Kidney (tissue), 14 donors: Measurements from ENCODE around the gene CRNKL1. TPM values are rescaled to one million over a fixed set of nuclear protein-coding genes. Genes with fewer than 3 reads are reported as not detected.

ENCODE experiments used
- DNase-seq, 5 donors: peaks; one replicate each; pipeline ENCODE4 v3.0.0-alpha.2; 2013 to 2020
- FAIRE-seq: peaks from 2 replicates; lab custom pipeline; 2012; peaks lifted over from hg19 to GRCh38; lab: Jason Lieb, UNC
- H3K27ac ChIP-seq, 2 donors: one replicate each; pipeline ENCODE4 v1.7.0; 2013; ENCODE audit warnings: low read depth in 2 of 2, low read length in 2 of 2, inconsistent platforms in 1 of 2
- H3K27me3 ChIP-seq: one replicate; pipeline ENCODE4 v1.7.1; 2013; ENCODE audit warnings: low read length, inconsistent platforms; ENCODE audit not compliant: control insufficient read depth, insufficient read depth
- H3K36me3 ChIP-seq, 3 donors: one replicate each; pipeline versions ENCODE4 v1.7.0 to v1.7.1; 2013; ENCODE audit warnings: low read length in 3 of 3, control low read depth in 1 of 3, inconsistent platforms in 1 of 3; ENCODE audit not compliant: insufficient read depth in 3 of 3, control insufficient read depth in 2 of 3
- H3K4me1 ChIP-seq, 3 donors: one replicate each; pipeline versions ENCODE4 v1.7.0 to v1.7.1; 2013; ENCODE audit warnings: low read length in 3 of 3, inconsistent platforms in 1 of 3, low read depth in 1 of 3; ENCODE audit not compliant: control insufficient read depth in 2 of 3, insufficient read depth in 2 of 3
- H3K4me3 ChIP-seq, 3 donors: one replicate each; pipeline versions ENCODE4 v1.7.0 to v1.8.1; 2013; ENCODE audit warnings: low read length in 3 of 3, control low read depth in 1 of 3, inconsistent platforms in 1 of 3
- H3K9ac ChIP-seq, 3 donors: one replicate each; pipeline versions ENCODE4 v1.7.0 to v1.7.1; 2013; ENCODE audit warnings: low read length in 3 of 3, control low read depth in 1 of 3, inconsistent platforms in 1 of 3
- H3K9me3 ChIP-seq, 3 donors: one replicate each; pipeline versions ENCODE4 v1.7.0 to v1.7.1; 2013; ENCODE audit warnings: low read length in 3 of 3, control low read depth in 1 of 3, inconsistent platforms in 1 of 3; ENCODE audit not compliant: control insufficient read depth in 2 of 3, insufficient read depth in 1 of 3
- CTCF ChIP-seq: IDR thresholded peaks from 3 replicates; pipeline ENCODE4 v1.5.1; 2012; ENCODE audit warnings: mild to moderate bottlenecking, moderate library complexity, borderline replicate concordance; ENCODE audit not compliant: insufficient read depth; ENCODE audit errors: extremely low read depth
- intact Hi-C: fragments of 100-400 bp; cut with DNase I; formaldehyde crosslinking; loops from one replicate; pipeline ENCODE4 v1.11.1; 2022
- polyA plus RNA-seq: library from polyadenylated mRNA; stranded (reverse); fragments of 350-450 nt; fragmentation: Illumina TruSeq; extraction: RNeasy Lipid Tissue Mini Kit (QIAGEN cat#74804); gene quantifications from one replicate; pipeline ENCODE4 v1.2.3, GENCODE V29; 2014; ENCODE audit warnings: low read depth, low replicate concordance; ENCODE audit not compliant: insufficient read depth
- total RNA-seq: library from RNA; stranded (reverse); fragmentation: NEBNext Ultra II Directional; extraction: Animal tissue kit (Norgen Biotek cat#: 25700); gene quantifications from one replicate; pipeline ENCODE4 v1.2.1, GENCODE V29; 2021
- donor health status: control.
- donor health status: control.
- donor health status: control.
- donor health status: control.
- donor health status: control.
- donor health status: DM: yes; HTN: yes; CAD: no.
- donor health status: Normal renal cell carcinoma (clear cell type).

CRNKL1 gene
- total and polyA plus RNA-seq, 2 donors from 2014 or later, result 18.3 to 20.8 TPM

GRCh38 chr20:20003031-20003954 is 49.0 kb downstream of the CRNKL1 start:
- Histone ChIP-seq H3K27ac (peak overlapping the region; percentile 29 to 69), H3K4me1 (peaks cover 8 to 30% (median 21%) of the 10 kb centered on the region in 3 donors), H3K4me3 (peak overlapping the region in 2 of 3 donors; percentile 10 to 52), H3K36me3 (peaks cover 0 to 33% (median 10%) of the 10 kb centered on the region in 3 donors), H3K9ac (peak overlapping the region in 1 of 3 donors; percentile 48), H3K27me3 (no peaks in the 10 kb centered on the region), H3K9me3 (no peaks in the 10 kb centered on the region)
- FAIRE-seq (no peak), DNase-seq (peak in 3 of 5 donors; percentile 26 to 76 (median 62))
- intact Hi-C loops, result no loop called here
- no peak for TF ChIP-seq CTCF

- intact Hi-C loops, result no loop called here
- peaks cover 8 to 30% (median 21%) of the 10 kb centered on the region in 3 donors for H3K4me1 ChIP-seq
- H3K27me3 ChIP-seq, result no peaks in the 10 kb centered on the region
- peak overlapping the region in 1 of 3 donors; percentile 52 for H3K4me3 ChIP-seq
- FAIRE-seq, result no peak
- H3K27ac ChIP-seq, result peak overlapping the region; percentile 29 to 69
- H3K9me3 ChIP-seq, result no peaks in the 10 kb centered on the region
- TF ChIP-seq CTCF, result no peak
- peak in 2 of 5 donors; percentile 20 to 44 for DNase-seq
- peaks cover 0 to 35% (median 10%) of the 10 kb centered on the region in 3 donors for H3K36me3 ChIP-seq
- peak overlapping the region in 1 of 3 donors; percentile 48 for H3K9ac ChIP-seq
Observed at GRCh38 chr20:20002101-20002998, 49.9 kb downstream of the CRNKL1 start.

GRCh38 chr20:20000211-20000968 is 51.9 kb downstream of the CRNKL1 start:
- Histone ChIP-seq H3K27ac (no peak overlapping the region), H3K9ac (no peak overlapping the region), H3K27me3 (no peaks in the 10 kb centered on the region), H3K36me3 (peaks cover 3 to 45% (median 19%) of the 10 kb centered on the region in 3 donors), H3K4me3 (no peak overlapping the region), H3K9me3 (no peaks in the 10 kb centered on the region), H3K4me1 (peaks cover 8 to 30% (median 21%) of the 10 kb centered on the region in 3 donors)
- FAIRE-seq (no peak), DNase-seq (no peak)
- no peak for TF ChIP-seq CTCF
- intact Hi-C loops, result no loop called here
